Breast epithelium (tissue), 3 donors: ENCODE measurements around the gene STX18.

ENCODE experiments used
- CTCF ChIP-seq, 3 donors: fragments of 450-650 bp; IDR thresholded peaks; one replicate each; pipeline ENCODE4 v1.5.1; 2016 to 2017; ENCODE audit warnings: antibody characterized with exemption in 3 of 3, mild to moderate bottlenecking in 3 of 3, moderate library complexity in 3 of 3
- POLR2A ChIP-seq: fragments of 450-650 bp; IDR thresholded peaks from one replicate; pipeline ENCODE4 v1.6.1; 2016; ENCODE audit warnings: antibody characterized with exemption, mild to moderate bottlenecking, moderate library complexity
- POLR2AphosphoS5 ChIP-seq, 3 donors: sonication (generic); formaldehyde crosslinking; IDR thresholded peaks; one replicate each; pipeline ENCODE4 v1.6.1; 2017; ENCODE audit warnings: antibody characterized with exemption in 3 of 3

GRCh38 chr4:4529392-4529791, 12.5 kb downstream of the STX18 start:
- TF ChIP-seq POLR2A: no peak
- no peak for TF ChIP-seq CTCF (IDR thresholded peaks at IDR 0.05)
- no peak for TF ChIP-seq POLR2AphosphoS5 (IDR thresholded peaks at IDR 0.05)
